WI38 (cell line): ENCODE data around the gene KIAA1614.

Experiments
- H3K4me3 ChIP-seq: 2 replicates; pipeline ENCODE4 v1.5.1; 2011; ENCODE audit warnings: low read depth, mild to moderate bottlenecking, control low read depth, low read length
- CTCF ChIP-seq: IDR thresholded peaks from 2 replicates; pipeline ENCODE4 v1.5.1; 2012; ENCODE audit warnings: low read depth, mild to moderate bottlenecking, control low read depth, low read length

The KIAA1614 gene

GRCh38 chr1:180925471-180926051, 12.9 kb downstream of the KIAA1614 start:
- H3K4me3 ChIP-seq = no peak overlapping the region
- TF ChIP-seq CTCF = no peak

- no peak for TF ChIP-seq CTCF
- H3K4me3 ChIP-seq = no peak overlapping the region
These were observed 13.7 kb downstream of the KIAA1614 start for GRCh38 chr1:180926164-180926981.

GRCh38 chr1:180927348-180927747, 14.7 kb downstream of the KIAA1614 start:
- no peak for TF ChIP-seq CTCF
- no peak overlapping the region for H3K4me3 ChIP-seq

GRCh38 chr1:180927841-180928240, 15.1 kb downstream of the KIAA1614 start:
- no peak for TF ChIP-seq CTCF

GRCh38 chr1:180928331-180929230, 15.9 kb downstream of the KIAA1614 start:
- TF ChIP-seq CTCF = no peak
- H3K4me3 ChIP-seq = no peak overlapping the region

More at GRCh38 chr1:180927841-180928240, 15.1 kb downstream of the KIAA1614 start:
- no peak overlapping the region for H3K4me3 ChIP-seq

- TF ChIP-seq CTCF = no peak
- no peak overlapping the region for H3K4me3 ChIP-seq
These were observed 16.7 kb downstream of the KIAA1614 start for GRCh38 chr1:180929389-180929788.

GRCh38 chr1:180930687-180931086, 18.0 kb downstream of the KIAA1614 start:
- TF ChIP-seq CTCF = no peak
- no peak overlapping the region for H3K4me3 ChIP-seq
